HepG2 (cell line): Measurements from ENCODE around the gene NELL1. TPM values are rescaled to one million over a fixed set of nuclear protein-coding genes. Genes with fewer than 3 reads are reported as not detected.

Experiments
- ATAC-seq: fragments of 200-7000 bp; cut with Tn5 transposase; 3 replicates; pipeline ENCODE4 v1.9.1; 2020; ENCODE audit warnings: mild to moderate bottlenecking, moderate library complexity
- BruUV-seq: library from RNA; stranded (reverse); fragments of 400-500 nt; replicated peaks from 2 replicates; lab custom pipeline; 2021; lab: Mats Ljungman, UMichigan
- CTCF ChIA-PET: fragments of 300-600 bp; formaldehyde crosslinking; extraction: SDS; loops from one replicate; lab custom pipeline; 2021; ENCODE audit warnings: low total read pairs, inconsistent platforms, low intra/inter-chr PET ratio; lab: Yijun Ruan, JAX
- POLR2A ChIA-PET: fragments of 350-600 bp; sonication (Branson Sonifier 250); formaldehyde crosslinking; loops from one replicate; lab custom pipeline; 2020; ENCODE audit warnings: antibody characterized with exemption, inconsistent platforms; lab: Yijun Ruan, JAX
- DNase-seq: peaks from one replicate; pipeline ENCODE4 v3.0.0-alpha.2; 2015; ENCODE audit warnings: low spot score
- FAIRE-seq: peaks from 3 replicates; lab custom pipeline; 2011; peaks lifted over from hg19 to GRCh38; lab: Jason Lieb, UNC
- H2AFZ ChIP-seq: one replicate; pipeline ENCODE4 v1.6.1; 2011; ENCODE audit warnings: low read length, inconsistent platforms
- H3K27ac ChIP-seq: fragments of 300-600 bp; 3 replicates; pipeline ENCODE4 v1.8.0; 2011; ENCODE audit warnings: mixed run types, mild to moderate bottlenecking, mixed read lengths, low read length, inconsistent platforms; ENCODE audit not compliant: insufficient read depth; ENCODE audit errors: extremely low read length
- H3K27me3 ChIP-seq, 2 experiments: fragments of 200-600 bp in 1 of 2; 2 replicates in 1 of 2; 3 replicates in 1 of 2; pipeline versions ENCODE4 v1.6.0 to v1.8.0; 2011; ENCODE audit warnings: low read length in 2 of 2, mild to moderate bottlenecking in 2 of 2, moderate library complexity in 2 of 2, inconsistent platforms in 1 of 2; ENCODE audit not compliant: insufficient read depth in 2 of 2, control insufficient read depth in 1 of 2
- H3K36me3 ChIP-seq, 2 experiments: fragments of 200-600 bp in 1 of 2; replicated peaks in 1 of 2; 2 replicates in 1 of 2; 3 replicates in 1 of 2; pipeline versions ENCODE4 v1.5.1 to v1.8.0; 2011; ENCODE audit warnings: low read length in 2 of 2, inconsistent platforms in 1 of 2; ENCODE audit not compliant: insufficient read depth in 2 of 2, control insufficient read depth in 1 of 2
- H3K4me1 ChIP-seq: 2 replicates; pipeline ENCODE4 v1.5.1; 2012; ENCODE audit warnings: low read length, inconsistent platforms; ENCODE audit not compliant: insufficient read depth
- H3K4me2 ChIP-seq: 2 replicates; pipeline ENCODE4 v1.6.0; 2011; ENCODE audit warnings: low read depth, low read length, inconsistent platforms
- H3K4me3 ChIP-seq, 3 experiments: fragments of 200-600 bp in 1 of 3; sonication (generic), shearing (Covaris generic) in 1 of 3; replicated peaks in 1 of 3; 2 replicates each; pipeline ENCODE4 v1.5.1; 2011 to 2016; ENCODE audit warnings: low read length in 3 of 3, inconsistent platforms in 2 of 3, low read depth in 2 of 3, mild to moderate bottlenecking in 2 of 3, control low read depth in 1 of 3, mixed read lengths in 1 of 3; ENCODE audit not compliant: insufficient read depth in 1 of 3
- H3K79me2 ChIP-seq: one replicate; pipeline ENCODE4 v1.6.1; 2011; ENCODE audit warnings: low read length, inconsistent platforms; ENCODE audit not compliant: insufficient read depth
- H3K9ac ChIP-seq: 2 replicates; pipeline ENCODE4 v1.6.0; 2011; ENCODE audit warnings: mild to moderate bottlenecking, low read depth, low read length, inconsistent platforms; ENCODE audit not compliant: insufficient read depth
- H3K9me3 ChIP-seq: 2 replicates; pipeline ENCODE4 v1.5.1; 2012; ENCODE audit warnings: mild to moderate bottlenecking, low read length
- H4K20me1 ChIP-seq: 2 replicates; pipeline ENCODE4 v1.6.0; 2011; ENCODE audit warnings: inconsistent platforms, mild to moderate bottlenecking, low read length, moderate library complexity; ENCODE audit not compliant: insufficient read depth
- FOXK2 ChIP-seq: fragments of 450-650 bp; IDR thresholded peaks from 2 replicates; pipeline ENCODE4 v1.6.1; 2016
- GABPB1 ChIP-seq: IDR thresholded peaks from 2 replicates; pipeline ENCODE4 v1.6.1; 2016; ENCODE audit warnings: mild to moderate bottlenecking, missing genetic modification reagents, moderate library complexity, missing compliant biosample characterization
- KLF11 ChIP-seq: IDR thresholded peaks from 2 replicates; pipeline ENCODE4 v1.6.1; 2016; ENCODE audit warnings: missing compliant biosample characterization
- KMT2A ChIP-seq: sonication (generic); formaldehyde crosslinking; IDR thresholded peaks from 2 replicates; pipeline ENCODE4 v1.4.0; 2020; ENCODE audit warnings: missing genetic modification reagents
- PHF21A ChIP-seq: sonication (generic); formaldehyde crosslinking; IDR thresholded peaks from 2 replicates; pipeline ENCODE4 v1.5.0; 2020; ENCODE audit warnings: mild to moderate bottlenecking, missing genetic modification reagents
- POLR2AphosphoS5 ChIP-seq: IDR thresholded peaks from 2 replicates; pipeline ENCODE4 v1.6.1; 2012; ENCODE audit warnings: low read depth, low read length
- SETDB1 ChIP-seq: sonication (generic); formaldehyde crosslinking; IDR thresholded peaks from 2 replicates; pipeline ENCODE4 v1.5.1; 2020; ENCODE audit warnings: missing genetic modification reagents, mild to moderate bottlenecking, borderline replicate concordance
- TCF7 ChIP-seq: sonication (generic); IDR thresholded peaks from 2 replicates; pipeline ENCODE4 v1.6.1; 2016; ENCODE audit warnings: antibody characterized with exemption, low read depth
- TOPORS ChIP-seq: sonication (generic); formaldehyde crosslinking; IDR thresholded peaks from 2 replicates; pipeline ENCODE4 v1.8.0; 2023; ENCODE audit warnings: mild to moderate bottlenecking, missing genetic modification reagents
- ZBTB38 ChIP-seq: sonication (generic); formaldehyde crosslinking; IDR thresholded peaks from 2 replicates; pipeline ENCODE4 v1.5.1; 2020; ENCODE audit warnings: mild to moderate bottlenecking, missing genetic modification reagents
- ZNF430 ChIP-seq: sonication (generic); formaldehyde crosslinking; IDR thresholded peaks from 2 replicates; pipeline ENCODE4 v1.9.0; 2021; ENCODE audit warnings: mild to moderate bottlenecking, missing genetic modification reagents
- ZNF556 ChIP-seq: sonication (generic); formaldehyde crosslinking; IDR thresholded peaks from 2 replicates; pipeline ENCODE4 v1.4.0; 2020; ENCODE audit warnings: mild to moderate bottlenecking, missing genetic modification reagents, borderline replicate concordance
- ZNF563 ChIP-seq: sonication (generic); formaldehyde crosslinking; IDR thresholded peaks from 2 replicates; pipeline ENCODE4 v1.8.0; 2022; ENCODE audit warnings: mild to moderate bottlenecking, moderate library complexity, missing genetic modification reagents
- ZNF670 ChIP-seq: sonication (generic); formaldehyde crosslinking; IDR thresholded peaks from 2 replicates; pipeline ENCODE4 v1.8.0; 2022; ENCODE audit warnings: mild to moderate bottlenecking, missing genetic modification reagents, borderline replicate concordance
- WGBS: methylation state at CpG from one replicate; pipeline ENCODE4 v1.1.6; 2017; ENCODE audit warnings: low lambda C conversion rate; 5-methylcytosine and 5-hydroxymethylcytosine counted together
- in situ Hi-C: cut with HindIII; loops from 2 replicates; pipeline ENCODE4 v1.10.0; 2017; ENCODE audit warnings: low pct_unique_long_range_greater_than_20kb; ENCODE audit not compliant: extremely low pct_ligation_motif_present
- intact Hi-C: fragments of 100-400 bp; cut with micrococcal nuclease; formaldehyde crosslinking; loops from one replicate; pipeline ENCODE4 v1.10.0; 2022; ENCODE audit not compliant: unreplicated experiment
- polyA plus RNA-seq, 8 experiments: library from polyadenylated mRNA; depleted of rRNA in 3 of 8; stranded (reverse) in 7 of 8; unstranded in 1 of 8; fragments of >200 nt; fragmentation: Illumina TruSeq in 4 of 8; extraction: Trizol in 4 of 8; gene quantifications; 2 replicates each; pipeline versions ENCODE4 v1.2.1 to v1.2.3, GENCODE V29; 2011 to 2016; ENCODE audit warnings: low read depth in 4 of 8, missing spikeins in 1 of 8, mixed read lengths in 1 of 8; ENCODE audit not compliant: insufficient read depth in 1 of 8
- total RNA-seq, 5 experiments: library from RNA; depleted of rRNA; stranded (reverse); fragments of >200 nt; fragmentation: Illumina TruSeq; extraction: Trizol; gene quantifications; 2 replicates each; pipeline ENCODE4 v1.2.3, GENCODE V29; 2016; ENCODE audit warnings: low read depth in 1 of 5

NELL1 gene
- total and polyA plus RNA-seq, 2 of the 13 experiments (the other 11 are each of a cell fraction or from before 2014, with no cell fraction given) = not detected

DNA sequence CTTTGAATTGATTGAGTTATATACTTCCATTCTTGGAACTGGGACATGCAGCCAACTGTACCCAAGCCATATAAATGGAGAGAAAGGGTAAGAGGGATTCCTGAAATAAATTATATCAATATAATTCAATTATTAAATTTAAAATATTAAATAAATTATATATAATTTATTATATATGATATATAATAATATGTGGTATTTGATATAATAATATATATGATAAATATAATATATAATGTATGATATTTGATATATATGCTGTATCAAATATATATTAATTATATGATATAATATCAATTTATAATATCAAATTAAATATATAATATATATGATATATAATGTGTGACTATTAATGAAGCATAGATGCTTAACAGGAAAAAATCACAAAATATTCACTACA lies 677.0 kb downstream of the NELL1 start:
- H3K36me3 ChIP-seq = no peaks in the 10 kb centered on the region
- DNase-seq (no peak), ATAC-seq (no peak), FAIRE-seq (no peak)
- no peak overlapping the region for H3K4me2 ChIP-seq
- H3K27ac ChIP-seq = no peak overlapping the region
- intact Hi-C loops (no loop called here), in situ Hi-C loops (no loop called here)
- H4K20me1 ChIP-seq = no peaks in the 10 kb centered on the region
- no peaks in the 10 kb centered on the region for H3K27me3 ChIP-seq
- H2AFZ ChIP-seq = no peak overlapping the region
- no peaks in the 10 kb centered on the region for H3K4me1 ChIP-seq
- TF ChIP-seq FOXK2 (no peak), SETDB1 (CRISPR knock-in tag) (no peak), ZNF556 (CRISPR knock-in tag) (no peak), ZNF563 (CRISPR knock-in tag) (no peak), KLF11 (CRISPR knock-in tag) (no peak)
- no peak overlapping the region for H3K4me3 ChIP-seq
- ChIA-PET POLR2A (no interaction called here), CTCF (no interaction called here)
- no peaks in the 10 kb centered on the region for H3K79me2 ChIP-seq
- no peak overlapping the region for H3K9ac ChIP-seq
- no peaks in the 10 kb centered on the region for H3K9me3 ChIP-seq
- BruUV-seq = no TSS peak

DNA sequence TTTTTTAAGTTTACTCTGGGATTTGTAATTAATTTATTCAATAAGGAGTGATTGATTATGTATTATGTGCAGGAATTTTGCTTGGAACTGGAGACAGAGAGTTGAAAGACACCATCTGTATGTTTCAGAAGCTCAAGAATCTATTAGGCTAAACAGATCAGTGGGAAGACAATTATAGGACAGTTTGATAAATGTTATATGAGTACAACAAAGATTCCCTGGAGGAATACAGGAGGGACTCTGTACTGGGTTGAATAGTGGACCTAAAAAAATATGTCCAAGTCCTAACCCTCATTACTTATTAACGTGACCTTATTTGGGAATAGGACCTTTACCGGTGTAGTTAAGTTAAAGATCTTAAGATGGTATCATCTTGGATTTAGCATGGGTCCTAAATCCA lies 681.2 kb downstream of the NELL1 start:
- Histone ChIP-seq H3K4me2 (no peak overlapping the region), H3K36me3 (no peaks in the 10 kb centered on the region), H3K9ac (no peak overlapping the region), H3K27ac (no peak overlapping the region), H2AFZ (no peak overlapping the region), H3K9me3 (no peaks in the 10 kb centered on the region), H3K79me2 (no peaks in the 10 kb centered on the region), H3K4me1 (no peaks in the 10 kb centered on the region), H4K20me1 (no peaks in the 10 kb centered on the region), H3K4me3 (no peak overlapping the region), H3K27me3 (no peaks in the 10 kb centered on the region)
- ATAC-seq = no peak
- BruUV-seq = no TSS peak
- TF ChIP-seq TCF7 (no peak), KMT2A (CRISPR knock-in tag) (no peak), ZNF670 (CRISPR knock-in tag) (no peak), ZNF430 (no peak), POLR2AphosphoS5 (no peak), GABPB1 (CRISPR knock-in tag) (no peak), TOPORS (CRISPR knock-in tag) (no peak), PHF21A (no peak), ZBTB38 (CRISPR knock-in tag) (no peak)
- WGBS = 0% methylated on average over 2 of the region's 2 CpGs
- no peak for FAIRE-seq
- POLR2A ChIA-PET = no interaction called here
- CTCF ChIA-PET = no interaction called here
- in situ Hi-C loops (no loop called here), intact Hi-C loops (no loop called here)
- DNase-seq = no peak
